Muscle layer of duodenum (tissue), 2 donors: Measurements from ENCODE around the gene HLCS.

Source experiments
- H3K27ac ChIP-seq: one replicate; pipeline ENCODE4 v1.7.0; 2013; ENCODE audit warnings: mild to moderate bottlenecking, low read length
- H3K27me3 ChIP-seq: one replicate; pipeline ENCODE4 v1.7.0; 2013; ENCODE audit warnings: low read depth, mild to moderate bottlenecking, control low read depth, low read length
- H3K36me3 ChIP-seq, 2 donors: one replicate each; pipeline ENCODE4 v1.7.0; 2013; ENCODE audit warnings: low read length in 2 of 2, control low read depth in 1 of 2, mild to moderate bottlenecking in 1 of 2; ENCODE audit not compliant: insufficient read depth in 2 of 2, control insufficient read depth in 1 of 2
- H3K4me1 ChIP-seq, 2 donors: one replicate each; pipeline ENCODE4 v1.7.0; 2013; ENCODE audit warnings: low read length in 2 of 2, mild to moderate bottlenecking in 2 of 2, control low read depth in 1 of 2, moderate library complexity in 1 of 2; ENCODE audit not compliant: insufficient read depth in 2 of 2, control insufficient read depth in 1 of 2
- H3K4me3 ChIP-seq, 2 donors: one replicate each; pipeline ENCODE4 v1.7.0; 2013; ENCODE audit warnings: low read length in 2 of 2, low read depth in 1 of 2, mild to moderate bottlenecking in 1 of 2
- H3K9me3 ChIP-seq, 2 donors: one replicate each; pipeline ENCODE4 v1.7.0; 2013; ENCODE audit warnings: low read length in 2 of 2, control low read depth in 1 of 2, mild to moderate bottlenecking in 1 of 2; ENCODE audit not compliant: control insufficient read depth in 1 of 2
- donor health status: healthy.

HLCS gene

DNA sequence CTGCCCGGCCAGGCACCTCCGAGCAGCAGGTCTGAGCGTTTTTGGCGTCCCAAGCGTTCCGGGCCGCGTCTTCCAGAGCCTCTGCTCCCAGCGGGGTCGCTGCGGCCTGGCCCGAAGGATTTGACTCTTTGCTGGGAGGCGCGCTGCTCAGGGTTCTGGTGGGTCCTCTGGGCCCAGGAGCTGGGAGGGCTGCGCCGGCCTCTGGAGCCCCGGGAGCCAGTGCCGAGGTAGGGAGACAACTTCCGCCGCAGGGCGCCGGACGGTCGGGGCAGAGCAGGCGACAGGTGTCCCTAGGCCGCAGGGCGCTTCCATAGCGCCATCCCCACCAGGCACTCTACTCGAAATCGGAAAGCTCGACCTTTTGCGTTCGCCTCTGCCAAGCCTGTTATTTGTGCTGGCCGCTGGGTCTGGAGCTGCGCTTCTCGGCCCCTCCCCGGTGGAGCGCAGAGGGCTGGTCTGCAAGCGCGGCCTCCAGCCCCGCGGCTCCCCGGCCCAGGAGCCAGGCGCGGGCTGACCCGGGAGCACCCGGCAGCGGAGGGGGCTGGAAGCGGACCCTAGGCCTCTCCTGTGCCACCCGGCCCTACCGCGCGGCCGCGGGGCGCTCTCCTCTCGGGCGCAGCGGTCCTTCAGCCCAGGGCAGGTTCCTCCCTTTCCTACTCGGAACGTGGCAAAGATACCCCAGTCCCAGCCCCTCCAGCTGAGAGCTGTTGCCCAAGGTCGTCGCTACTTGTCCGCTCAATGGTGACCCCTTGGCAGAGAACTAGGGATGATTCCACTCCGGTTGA is 265.3 kb downstream of the HLCS start:
- Histone ChIP-seq H3K9me3 (no peaks in the 10 kb centered on the region), H3K27ac (no peak overlapping the region), H3K36me3 (no peaks in the 10 kb centered on the region), H3K4me3 (peak overlapping the region in 1 of 2 donors; percentile 64), H3K27me3 (peaks cover 87% of the 10 kb centered on the region), H3K4me1 (peaks cover 0 to 69% of the 10 kb centered on the region in 2 donors)
